HEK293 (cell line): Measurements from ENCODE around the gene CROCC.

Experiments used
- CTCF ChIA-PET: fragments of 350-600 bp; formaldehyde crosslinking; extraction: SDS; loops from one replicate; lab custom pipeline; 2021; ENCODE audit warnings: antibody characterized with exemption; lab: Yijun Ruan, JAX
- POLR2A ChIA-PET: fragments of 300-600 bp; formaldehyde crosslinking; extraction: SDS; loops from one replicate; lab custom pipeline; 2020; ENCODE audit warnings: antibody characterized with exemption, inconsistent platforms; lab: Yijun Ruan, JAX
- H3K27ac ChIP-seq: fragments of 200-500 bp; sonication (Bioruptor generic); 2 replicates; pipeline ENCODE4 v1.5.1; 2014; ENCODE audit warnings: low read depth, low read length, control low read depth, inconsistent platforms; ENCODE audit errors: extremely low read depth
- H3K36me3 ChIP-seq, 2 experiments: fragments of 200-500 bp in 1 of 2; sonication (Bioruptor generic) in 1 of 2; 1 replicate in 1 of 2; 2 replicates in 1 of 2; pipeline ENCODE4 v1.5.1; 2014 to 2017; ENCODE audit warnings: inconsistent platforms in 2 of 2, low read length in 2 of 2; ENCODE audit not compliant: control insufficient read depth in 2 of 2, insufficient read depth in 1 of 2
- H3K4me1 ChIP-seq: fragments of 200-500 bp; sonication (Bioruptor generic); 2 replicates; pipeline ENCODE4 v1.5.1; 2014; ENCODE audit warnings: mild to moderate bottlenecking, low read length, inconsistent platforms; ENCODE audit not compliant: control insufficient read depth, insufficient read depth
- H3K4me3 ChIP-seq: 2 replicates; pipeline ENCODE4 v1.5.1; 2011; ENCODE audit warnings: low read depth, mild to moderate bottlenecking, control low read depth, low read length, moderate library complexity
- H3K9me3 ChIP-seq: fragments of 200-500 bp; sonication (Bioruptor generic); 2 replicates; pipeline ENCODE4 v1.5.1; 2014; ENCODE audit warnings: low read depth, low read length, inconsistent platforms; ENCODE audit not compliant: control insufficient read depth, insufficient read depth
- INSM2 ChIP-seq: fragments of 450-650 bp; formaldehyde crosslinking; IDR thresholded peaks from 2 replicates; pipeline ENCODE4 v1.5.1; 2016; ENCODE audit warnings: missing biosample characterization, missing genetic modification characterization
- OVOL3 ChIP-seq: fragments of 450-650 bp; formaldehyde crosslinking; IDR thresholded peaks from 2 replicates; pipeline ENCODE4 v1.5.1; 2016; ENCODE audit warnings: missing biosample characterization, missing genetic modification characterization
- PBX3 ChIP-seq: sonication (generic); formaldehyde crosslinking; IDR thresholded peaks from 2 replicates; pipeline ENCODE4 v1.8.1; 2022; ENCODE audit warnings: mild to moderate bottlenecking, moderate library complexity, missing genetic modification reagents
- PRDM1 ChIP-seq: fragments of 450-650 bp; formaldehyde crosslinking; IDR thresholded peaks from 2 replicates; pipeline ENCODE4; 2016; ENCODE audit warnings: missing biosample characterization, missing genetic modification characterization
- REPIN1 ChIP-seq: fragments of 450-650 bp; formaldehyde crosslinking; IDR thresholded peaks from 2 replicates; pipeline ENCODE4 v1.5.1; 2017; ENCODE audit warnings: missing biosample characterization, missing genetic modification characterization, low read depth
- TSHZ1 ChIP-seq: fragments of 450-650 bp; formaldehyde crosslinking; IDR thresholded peaks from 2 replicates; pipeline ENCODE4 v1.5.1; 2016; ENCODE audit warnings: missing biosample characterization, missing genetic modification characterization, borderline replicate concordance
- YY2 ChIP-seq: fragments of 450-650 bp; formaldehyde crosslinking; IDR thresholded peaks from 2 replicates; pipeline ENCODE4 v1.5.1; 2016; ENCODE audit warnings: missing biosample characterization, missing genetic modification characterization
- ZBTB1 ChIP-seq: fragments of 450-650 bp; formaldehyde crosslinking; IDR thresholded peaks from 2 replicates; pipeline ENCODE4 v1.5.1; 2016; ENCODE audit warnings: missing biosample characterization, missing genetic modification characterization
- ZBTB7A ChIP-seq: fragments of 450-650 bp; formaldehyde crosslinking; IDR thresholded peaks from 2 replicates; pipeline ENCODE4 v1.5.1; 2016; ENCODE audit warnings: low read depth, missing biosample characterization, missing genetic modification characterization
- ZBTB8A ChIP-seq: fragments of 450-650 bp; formaldehyde crosslinking; IDR thresholded peaks from 2 replicates; pipeline ENCODE4 v1.5.1; 2016; ENCODE audit warnings: missing biosample characterization, missing genetic modification characterization
- ZNF16 ChIP-seq: fragments of 450-650 bp; formaldehyde crosslinking; IDR thresholded peaks from 2 replicates; pipeline ENCODE4 v1.5.1; 2016; ENCODE audit warnings: low read depth, missing biosample characterization, missing genetic modification characterization
- ZNF202 ChIP-seq: fragments of 450-650 bp; formaldehyde crosslinking; IDR thresholded peaks from 2 replicates; pipeline ENCODE4 v1.5.1; 2016; ENCODE audit warnings: missing biosample characterization, missing genetic modification characterization, borderline replicate concordance
- ZNF426 ChIP-seq: fragments of 450-650 bp; formaldehyde crosslinking; IDR thresholded peaks from 2 replicates; pipeline ENCODE4 v1.5.1; 2017; ENCODE audit warnings: missing biosample characterization, missing genetic modification characterization, mild to moderate bottlenecking, inconsistent platforms, moderate library complexity
- ZNF501 ChIP-seq: fragments of 450-650 bp; formaldehyde crosslinking; IDR thresholded peaks from 2 replicates; pipeline ENCODE4 v1.5.1; 2016; ENCODE audit warnings: missing biosample characterization, missing genetic modification characterization
- ZNF521 ChIP-seq: fragments of 450-650 bp; formaldehyde crosslinking; IDR thresholded peaks from 2 replicates; pipeline ENCODE4 v1.5.1; 2017; ENCODE audit warnings: missing biosample characterization, mild to moderate bottlenecking, missing genetic modification characterization
- ZNF585B ChIP-seq: fragments of 450-650 bp; formaldehyde crosslinking; IDR thresholded peaks from 2 replicates; pipeline ENCODE4 v1.5.1; 2016; ENCODE audit warnings: missing biosample characterization, missing genetic modification characterization
- ZSCAN23 ChIP-seq: fragments of 450-650 bp; formaldehyde crosslinking; IDR thresholded peaks from 2 replicates; pipeline ENCODE4 v1.5.1; 2016; ENCODE audit warnings: missing biosample characterization, missing genetic modification characterization

The CROCC gene

GRCh38 chr1:17018849-17019248, 97.1 kb downstream of the CROCC start:
- POLR2A ChIA-PET, result interaction anchor here (0.8 to 1.2 kb wide), 2 partner anchors 19 to 67 kb away, joined by 3 read pairs; no protein-coding TSS in a partner anchor
- CTCF ChIA-PET, result interaction anchor here (0.7 to 1.6 kb wide), 4 partner anchors 56 to 116 kb away, joined by 3 to 7 read pairs (median 4); no protein-coding TSS in a partner anchor
- H3K27ac ChIP-seq, result peak overlapping the region; percentile 5; the same call in 1 of the 2 replicates
- no peaks in the 10 kb centered on the region for H3K9me3 ChIP-seq
- no peaks in the 10 kb centered on the region for H3K4me1 ChIP-seq
- no peak for TF ChIP-seq ZNF585B (tag by site-specific recombination)
- TF ChIP-seq ZNF16 (tag by site-specific recombination), result no peak
- TF ChIP-seq YY2 (tag by site-specific recombination), result no peak
- TF ChIP-seq ZBTB1 (tag by site-specific recombination), result no peak
- TF ChIP-seq INSM2, result no peak
- TF ChIP-seq ZNF426, result no peak
- no peak for TF ChIP-seq TSHZ1
- TF ChIP-seq REPIN1 (tag by site-specific recombination), result no peak
- peak; percentile 76 for TF ChIP-seq PRDM1 (tag by site-specific recombination)
- no peak overlapping the region for H3K4me3 ChIP-seq
- H3K36me3 ChIP-seq, result peaks cover 29 to 64% of the 10 kb centered on the region in 2 experiments

- H3K36me3 ChIP-seq, result peaks cover 35 to 80% of the 10 kb centered on the region in 2 experiments
- no peaks in the 10 kb centered on the region for H3K9me3 ChIP-seq
- ChIA-PET POLR2A (interaction anchor here (0.6 to 1.0 kb wide), 3 partner anchors 8 to 40 kb away, joined by 3 to 5 read pairs (median 3); partner anchors contain the start of gene ATP13A2), CTCF (no interaction called here)
- H3K4me3 ChIP-seq, result no peak overlapping the region
- H3K4me1 ChIP-seq, result no peaks in the 10 kb centered on the region
- no peak for TF ChIP-seq ZSCAN23 (tag by site-specific recombination)
- no peak for TF ChIP-seq ZBTB7A (tag by site-specific recombination)
- TF ChIP-seq ZNF501, result no peak
- TF ChIP-seq, all 188 proteins: peak for 0
- no peak overlapping the region for H3K27ac ChIP-seq
Observed at GRCh38 chr1:17020502-17020901, 98.8 kb downstream of the CROCC start.

GRCh38 chr1:17021896-17022295, 100.2 kb downstream of the CROCC start:
- Histone ChIP-seq H3K36me3 (peaks cover 46 to 93% of the 10 kb centered on the region in 2 experiments), H3K4me3 (no peak overlapping the region), H3K4me1 (no peaks in the 10 kb centered on the region), H3K9me3 (no peaks in the 10 kb centered on the region), H3K27ac (no peak overlapping the region)
- TF ChIP-seq ZBTB8A (tag by site-specific recombination), result no peak
- no peak for TF ChIP-seq OVOL3
- no peak for TF ChIP-seq ZNF521 (tag by site-specific recombination)
- TF ChIP-seq PBX3, result no peak
- no peak for TF ChIP-seq ZNF202 (tag by site-specific recombination)
- POLR2A ChIA-PET, result interaction anchor here (0.7 kb wide), 1 partner anchor 247 kb away, joined by 3 read pairs; no protein-coding TSS in a partner anchor
- CTCF ChIA-PET, result interaction anchor here (1.0 to 2.3 kb wide), 2 partner anchors 24 to 106 kb away, joined by 3 to 12 read pairs; no protein-coding TSS in a partner anchor
